Measurements from ENCODE around the gene CRISP1. TPM values are rescaled to one million over a fixed set of nuclear protein-coding genes. Genes with fewer than 3 reads are reported as not detected.
"Not testable (repeated sequence)": the region's sequence is repeated elsewhere in the genome, so short reads cannot be mapped to it uniquely, and the experiment has no call there.

The CRISP1 gene
- total and polyA plus RNA-seq, 4 donors = not detected

GRCh38 chr6:49898904-49899566 is 32.7 kb upstream of the CRISP1 start:
- Histone ChIP-seq H3K36me3 (ENCODE audit: control insufficient read depth, insufficient read depth, low read length) (no peaks in the 10 kb centered on the region), H3K4me1 (ENCODE audit: control insufficient read depth, insufficient read depth, low read length) (no peaks in the 10 kb centered on the region), H3K27me3 (ENCODE audit: control insufficient read depth, insufficient read depth, low read length) (no peaks in the 10 kb centered on the region), H3K27ac (ENCODE audit: low read depth, low read length) (no peak overlapping the region), H3K4me3 (ENCODE audit: low read depth, low read length) (no peak overlapping the region), H3K9me3 (ENCODE audit: control insufficient read depth, insufficient read depth, low read length) (no peaks in the 10 kb centered on the region)
- DNase-seq (ENCODE audit: low read depth in 4 of 6, low spot score in 6 of 6) = peak in 1 of 6 donors; percentile 8

DNA sequence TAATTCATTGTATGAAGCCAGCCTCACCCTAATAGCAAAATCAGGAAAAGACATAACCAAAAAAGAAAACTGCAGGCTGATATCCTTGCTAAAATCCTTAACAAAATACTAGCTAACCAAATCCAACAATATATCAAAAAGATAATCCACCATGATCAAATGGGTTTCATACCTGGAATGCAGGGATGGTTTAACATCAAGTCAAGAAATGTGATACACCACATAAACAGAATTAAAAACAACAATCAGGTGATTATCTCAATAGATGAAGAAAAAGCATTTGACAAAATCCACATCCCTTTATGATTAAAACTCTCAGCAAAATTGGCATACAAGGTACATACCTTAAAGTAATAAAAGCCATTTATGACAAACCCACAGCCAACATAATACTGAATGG is 29.2 kb upstream of the CRISP1 start:
- H3K27ac ChIP-seq (ENCODE audit: low read depth, low read length); H3K27me3 ChIP-seq (ENCODE audit: control insufficient read depth, insufficient read depth, low read length); H3K4me1 ChIP-seq (ENCODE audit: control insufficient read depth, insufficient read depth, low read length); H3K9me3 ChIP-seq (ENCODE audit: control insufficient read depth, insufficient read depth, low read length); H3K4me3 ChIP-seq (ENCODE audit: low read depth, low read length); H3K36me3 ChIP-seq (ENCODE audit: control insufficient read depth, insufficient read depth, low read length); DNase-seq (ENCODE audit: low read depth in 4 of 6, low spot score in 6 of 6): not testable (repeated sequence)

DNA sequence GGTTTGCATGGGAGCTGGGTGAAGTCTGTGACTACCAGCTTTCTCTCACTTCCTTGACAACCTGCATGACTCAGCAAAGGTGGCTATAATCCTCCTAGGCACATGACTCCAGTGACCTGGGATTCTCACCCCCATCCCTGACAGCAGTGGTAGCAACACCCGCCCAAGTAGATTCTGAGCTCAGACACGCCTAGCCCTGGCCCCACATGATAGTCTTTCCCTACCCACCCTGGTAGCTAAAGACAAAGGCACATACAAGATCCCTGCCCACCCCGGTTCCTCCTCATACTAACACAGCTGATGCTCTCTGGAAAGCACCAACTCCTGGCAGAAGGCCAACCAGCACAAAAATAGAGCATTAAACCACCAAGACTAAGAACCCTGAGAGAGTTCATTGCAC is 25.9 kb upstream of the CRISP1 start:
- Histone ChIP-seq H3K27ac (ENCODE audit: low read depth, low read length) (no peak overlapping the region), H3K27me3 (ENCODE audit: control insufficient read depth, insufficient read depth, low read length) (no peaks in the 10 kb centered on the region), H3K4me1 (ENCODE audit: control insufficient read depth, insufficient read depth, low read length) (no peaks in the 10 kb centered on the region), H3K36me3 (ENCODE audit: control insufficient read depth, insufficient read depth, low read length) (no peaks in the 10 kb centered on the region), H3K9me3 (ENCODE audit: control insufficient read depth, insufficient read depth, low read length) (no peaks in the 10 kb centered on the region), H3K4me3 (ENCODE audit: low read depth, low read length) (no peak overlapping the region)
- WGBS (ENCODE audit: insufficient coverage) = 77% methylated on average over 3 of the region's 3 CpGs
- no peak for DNase-seq (ENCODE audit: low read depth in 4 of 6, low spot score in 6 of 6)

GRCh38 chr6:49890988-49891387 is 24.7 kb upstream of the CRISP1 start:
- Histone ChIP-seq H3K9me3 (ENCODE audit: control insufficient read depth, insufficient read depth, low read length) (no peaks in the 10 kb centered on the region), H3K36me3 (ENCODE audit: control insufficient read depth, insufficient read depth, low read length) (no peaks in the 10 kb centered on the region), H3K4me1 (ENCODE audit: control insufficient read depth, insufficient read depth, low read length) (no peaks in the 10 kb centered on the region), H3K27ac (ENCODE audit: low read depth, low read length) (no peak overlapping the region), H3K27me3 (ENCODE audit: control insufficient read depth, insufficient read depth, low read length) (no peaks in the 10 kb centered on the region), H3K4me3 (ENCODE audit: low read depth, low read length) (no peak overlapping the region)
- DNase-seq (ENCODE audit: low read depth in 4 of 6, low spot score in 6 of 6) = peak in 1 of 6 donors; percentile 49
- WGBS (ENCODE audit: insufficient coverage) = 25% methylated on average over 6 of the region's 7 CpGs

- no peaks in the 10 kb centered on the region for H3K4me1 ChIP-seq (ENCODE audit: control insufficient read depth, insufficient read depth, low read length)
- H3K36me3 ChIP-seq (ENCODE audit: control insufficient read depth, insufficient read depth, low read length) = no peaks in the 10 kb centered on the region
- no peak overlapping the region for H3K4me3 ChIP-seq (ENCODE audit: low read depth, low read length)
- H3K9me3 ChIP-seq (ENCODE audit: control insufficient read depth, insufficient read depth, low read length) = no peaks in the 10 kb centered on the region
- no peaks in the 10 kb centered on the region for H3K27me3 ChIP-seq (ENCODE audit: control insufficient read depth, insufficient read depth, low read length)
- no peak overlapping the region for H3K27ac ChIP-seq (ENCODE audit: low read depth, low read length)
- no peak for DNase-seq (ENCODE audit: low read depth in 4 of 6, low spot score in 6 of 6)
- WGBS (ENCODE audit: insufficient coverage) = 83% methylated on average over 1 of the region's 5 CpGs
Measured at GRCh38 chr6:49888742-49889431, 22.6 kb upstream of the CRISP1 start.

GRCh38 chr6:49868951-49869529 is 2.7 kb upstream of the CRISP1 start:
- DNase-seq (ENCODE audit: low read depth in 4 of 6, low spot score in 6 of 6) = no peak
- Histone ChIP-seq H3K36me3 (ENCODE audit: control insufficient read depth, insufficient read depth, low read length) (no peaks in the 10 kb centered on the region), H3K4me1 (ENCODE audit: control insufficient read depth, insufficient read depth, low read length) (no peaks in the 10 kb centered on the region), H3K4me3 (ENCODE audit: low read depth, low read length) (no peak overlapping the region), H3K9me3 (ENCODE audit: control insufficient read depth, insufficient read depth, low read length) (no peaks in the 10 kb centered on the region), H3K27ac (ENCODE audit: low read depth, low read length) (no peak overlapping the region), H3K27me3 (ENCODE audit: control insufficient read depth, insufficient read depth, low read length) (no peaks in the 10 kb centered on the region)
- WGBS (ENCODE audit: insufficient coverage) = 83% methylated on average over 1 of the region's 2 CpGs

DNA sequence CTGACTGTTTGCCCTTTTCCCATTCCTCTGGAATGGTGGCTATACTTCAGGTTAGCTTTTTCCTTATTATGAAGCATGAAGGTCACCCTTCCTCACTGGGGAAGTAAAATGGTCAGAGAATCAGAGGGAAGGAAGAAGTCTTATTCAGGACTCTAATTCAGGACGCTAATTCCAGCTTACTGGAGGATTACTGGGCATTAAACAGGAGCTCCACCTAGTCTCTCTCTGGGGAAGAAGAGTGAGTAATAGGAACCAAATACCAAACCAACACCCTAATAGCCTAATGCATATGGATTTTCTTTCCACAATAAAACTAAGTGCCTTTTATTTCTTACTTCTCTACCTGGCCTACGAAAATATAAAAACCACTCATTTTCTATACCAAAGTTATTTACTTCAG is 10.1 kb downstream of the CRISP1 start:
- Histone ChIP-seq H3K27ac (ENCODE audit: low read depth, low read length) (no peak overlapping the region), H3K27me3 (ENCODE audit: control insufficient read depth, insufficient read depth, low read length) (no peaks in the 10 kb centered on the region), H3K4me3 (ENCODE audit: low read depth, low read length) (no peak overlapping the region), H3K9me3 (ENCODE audit: control insufficient read depth, insufficient read depth, low read length) (no peaks in the 10 kb centered on the region), H3K36me3 (ENCODE audit: control insufficient read depth, insufficient read depth, low read length) (no peaks in the 10 kb centered on the region), H3K4me1 (ENCODE audit: control insufficient read depth, insufficient read depth, low read length) (peaks cover 4% of the 10 kb centered on the region)
- WGBS (ENCODE audit: insufficient coverage) = no CpG with 5 or more reads among the region's 2 CpGs
- no peak for DNase-seq (ENCODE audit: low read depth in 4 of 6, low spot score in 6 of 6)

- no peaks in the 10 kb centered on the region for H3K9me3 ChIP-seq (ENCODE audit: control insufficient read depth, insufficient read depth, low read length)
- WGBS (ENCODE audit: insufficient coverage) = 100% methylated on average over 1 of the region's 4 CpGs
- no peaks in the 10 kb centered on the region for H3K36me3 ChIP-seq (ENCODE audit: control insufficient read depth, insufficient read depth, low read length)
- H3K27ac ChIP-seq (ENCODE audit: low read depth, low read length) = no peak overlapping the region
- no peak for DNase-seq (ENCODE audit: low read depth in 4 of 6, low spot score in 6 of 6)
- H3K4me1 ChIP-seq (ENCODE audit: control insufficient read depth, insufficient read depth, low read length) = peaks cover 4% of the 10 kb centered on the region
- no peaks in the 10 kb centered on the region for H3K27me3 ChIP-seq (ENCODE audit: control insufficient read depth, insufficient read depth, low read length)
- H3K4me3 ChIP-seq (ENCODE audit: low read depth, low read length) = no peak overlapping the region
Measured at GRCh38 chr6:49855221-49855620, 11.1 kb downstream of the CRISP1 start.

DNA sequence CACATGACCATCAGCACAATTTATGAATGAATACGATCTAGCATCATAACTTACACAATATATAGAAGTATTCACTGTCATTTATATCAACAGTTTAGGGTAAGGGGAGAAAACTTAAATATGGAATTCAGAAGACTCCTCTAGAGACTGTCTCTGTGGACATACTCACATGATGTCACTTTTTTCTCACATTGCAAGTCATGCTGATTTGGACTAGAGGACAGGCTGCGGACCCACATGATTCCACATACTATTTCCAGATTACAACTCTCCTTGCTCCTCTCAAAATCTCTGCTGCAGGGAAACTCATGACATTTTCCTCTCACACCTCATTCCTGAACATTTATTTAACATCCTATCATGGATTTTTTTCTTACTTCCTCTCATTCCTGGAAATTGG is 13.4 kb downstream of the CRISP1 start:
- H3K27ac ChIP-seq (ENCODE audit: low read depth, low read length) = no peak overlapping the region
- no peak for DNase-seq (ENCODE audit: low read depth in 4 of 6, low spot score in 6 of 6)
- H3K27me3 ChIP-seq (ENCODE audit: control insufficient read depth, insufficient read depth, low read length) = no peaks in the 10 kb centered on the region
- no peak overlapping the region for H3K4me3 ChIP-seq (ENCODE audit: low read depth, low read length)
- no peaks in the 10 kb centered on the region for H3K4me1 ChIP-seq (ENCODE audit: control insufficient read depth, insufficient read depth, low read length)
- 95% methylated on average over 1 of the region's 2 CpGs for WGBS (ENCODE audit: insufficient coverage)
- no peaks in the 10 kb centered on the region for H3K36me3 ChIP-seq (ENCODE audit: control insufficient read depth, insufficient read depth, low read length)
- no peaks in the 10 kb centered on the region for H3K9me3 ChIP-seq (ENCODE audit: control insufficient read depth, insufficient read depth, low read length)
